Vagina (tissue), 2 donors: ENCODE measurements around the gene PDE10A.

Source experiments
- POLR2AphosphoS5 ChIP-seq, 2 donors: sonication (generic); formaldehyde crosslinking; IDR thresholded peaks; one replicate each; pipeline ENCODE4 v1.9.0; 2017; ENCODE audit warnings: antibody characterized with exemption in 2 of 2, mild to moderate bottlenecking in 2 of 2, low read depth in 1 of 2; ENCODE audit not compliant: insufficient read depth in 1 of 2
- TF ChIP-seq, protein P1 (sequence below), 3 experiments: fragments of 450-650 bp in 2 of 3; fragments of 200-600 bp in 1 of 3; sonication (generic) in 1 of 3; IDR thresholded peaks; one replicate each; pipeline ENCODE4 v1.5.1; 2017 to 2019; ENCODE audit warnings: antibody characterized with exemption in 3 of 3, mild to moderate bottlenecking in 2 of 3, moderate library complexity in 2 of 3

DNA sequence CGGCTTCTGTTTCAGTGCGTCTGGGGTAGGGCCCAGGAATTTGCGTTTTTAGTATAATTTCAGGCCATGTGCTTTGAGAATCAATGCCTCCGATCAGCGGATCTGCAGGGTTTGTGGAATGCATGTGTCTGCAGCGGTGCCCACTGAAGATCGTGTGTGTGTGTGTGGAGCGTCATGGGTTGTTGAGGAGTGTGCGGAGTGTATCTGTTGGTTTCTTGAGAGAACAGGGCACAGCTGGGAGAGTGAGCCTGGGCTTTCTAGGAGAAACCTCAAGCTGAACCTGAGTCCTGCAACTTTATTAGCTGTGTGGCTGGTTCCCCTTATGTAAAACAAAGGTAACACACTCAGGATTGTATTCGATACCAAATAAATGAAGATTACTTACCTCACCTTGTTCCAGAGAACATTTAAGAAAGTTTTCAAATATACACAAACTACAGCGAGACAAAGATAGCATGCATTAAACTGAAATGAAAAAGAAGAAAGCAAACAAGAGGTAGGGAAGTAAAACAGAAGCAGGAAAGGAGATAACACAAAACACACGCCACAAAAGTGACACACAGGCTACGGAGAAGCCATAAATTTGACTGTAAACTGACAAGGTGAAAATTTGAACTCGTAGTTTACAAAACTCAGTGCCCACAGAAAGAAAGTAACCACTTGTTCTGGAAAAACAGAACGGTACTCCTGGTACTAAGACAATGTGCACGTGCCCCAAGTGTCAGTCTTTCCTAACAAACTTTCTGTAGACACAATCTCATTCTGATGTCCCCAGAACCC lies 28.8 kb downstream of the PDE10A start:
- TF ChIP-seq, protein P1, sequence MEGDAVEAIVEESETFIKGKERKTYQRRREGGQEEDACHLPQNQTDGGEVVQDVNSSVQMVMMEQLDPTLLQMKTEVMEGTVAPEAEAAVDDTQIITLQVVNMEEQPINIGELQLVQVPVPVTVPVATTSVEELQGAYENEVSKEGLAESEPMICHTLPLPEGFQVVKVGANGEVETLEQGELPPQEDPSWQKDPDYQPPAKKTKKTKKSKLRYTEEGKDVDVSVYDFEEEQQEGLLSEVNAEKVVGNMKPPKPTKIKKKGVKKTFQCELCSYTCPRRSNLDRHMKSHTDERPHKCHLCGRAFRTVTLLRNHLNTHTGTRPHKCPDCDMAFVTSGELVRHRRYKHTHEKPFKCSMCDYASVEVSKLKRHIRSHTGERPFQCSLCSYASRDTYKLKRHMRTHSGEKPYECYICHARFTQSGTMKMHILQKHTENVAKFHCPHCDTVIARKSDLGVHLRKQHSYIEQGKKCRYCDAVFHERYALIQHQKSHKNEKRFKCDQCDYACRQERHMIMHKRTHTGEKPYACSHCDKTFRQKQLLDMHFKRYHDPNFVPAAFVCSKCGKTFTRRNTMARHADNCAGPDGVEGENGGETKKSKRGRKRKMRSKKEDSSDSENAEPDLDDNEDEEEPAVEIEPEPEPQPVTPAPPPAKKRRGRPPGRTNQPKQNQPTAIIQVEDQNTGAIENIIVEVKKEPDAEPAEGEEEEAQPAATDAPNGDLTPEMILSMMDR (IDR thresholded peaks at IDR 0.05): no peak
- TF ChIP-seq POLR2AphosphoS5 (IDR thresholded peaks at IDR 0.05; ENCODE audit: insufficient read depth in 1 of 2, low read depth in 1 of 2): no peak
